Parathyroid adenoma (tissue), 2 donors: ENCODE measurements around the gene FLT3LG.

Experiments
- H2AFZ ChIP-seq: fragments of 300-600 bp; sonication (generic); one replicate; pipeline ENCODE4 v1.7.0; 2017; ENCODE audit warnings: antibody characterized with exemption, mild to moderate bottlenecking
- H3K27ac ChIP-seq: fragments of 300-600 bp; sonication (generic); one replicate; pipeline ENCODE4 v1.7.0; 2017
- H3K27me3 ChIP-seq: fragments of 300-600 bp; sonication (generic); one replicate; pipeline ENCODE4 v1.7.0; 2017; ENCODE audit warnings: low read length; ENCODE audit not compliant: control insufficient read depth, insufficient read depth
- H3K36me3 ChIP-seq: fragments of 300-600 bp; sonication (generic); one replicate; pipeline ENCODE4 v1.7.0; 2017; ENCODE audit warnings: low read length; ENCODE audit not compliant: control insufficient read depth, insufficient read depth
- H3K4me1 ChIP-seq: fragments of 300-600 bp; sonication (generic); one replicate; pipeline ENCODE4 v1.7.0; 2017; ENCODE audit warnings: control low read depth
- H3K4me2 ChIP-seq: fragments of 300-600 bp; sonication (generic); one replicate; pipeline ENCODE4 v1.7.0; 2017; ENCODE audit warnings: low read length
- H3K4me3 ChIP-seq: fragments of 300-600 bp; sonication (generic); one replicate; pipeline ENCODE4 v1.7.0; 2017; ENCODE audit warnings: low read depth, low read length
- H3K79me2 ChIP-seq: fragments of 300-600 bp; sonication (generic); one replicate; pipeline ENCODE4 v1.7.0; 2017; ENCODE audit warnings: control low read depth
- H3K9ac ChIP-seq: fragments of 300-600 bp; sonication (generic); one replicate; pipeline ENCODE4 v1.7.0; 2017; ENCODE audit warnings: mild to moderate bottlenecking
- H3K9me3 ChIP-seq: fragments of 300-600 bp; sonication (generic); one replicate; pipeline ENCODE4 v1.7.0; 2017; ENCODE audit warnings: low read length; ENCODE audit not compliant: control insufficient read depth
- TF ChIP-seq, protein P1 (sequence below): fragments of 300-600 bp; sonication (generic); IDR thresholded peaks from one replicate; pipeline ENCODE4 v1.7.0; 2017; ENCODE audit warnings: antibody characterized with exemption, mild to moderate bottlenecking
- donor health status: primary hyperparathyroidism.

Gene FLT3LG

DNA sequence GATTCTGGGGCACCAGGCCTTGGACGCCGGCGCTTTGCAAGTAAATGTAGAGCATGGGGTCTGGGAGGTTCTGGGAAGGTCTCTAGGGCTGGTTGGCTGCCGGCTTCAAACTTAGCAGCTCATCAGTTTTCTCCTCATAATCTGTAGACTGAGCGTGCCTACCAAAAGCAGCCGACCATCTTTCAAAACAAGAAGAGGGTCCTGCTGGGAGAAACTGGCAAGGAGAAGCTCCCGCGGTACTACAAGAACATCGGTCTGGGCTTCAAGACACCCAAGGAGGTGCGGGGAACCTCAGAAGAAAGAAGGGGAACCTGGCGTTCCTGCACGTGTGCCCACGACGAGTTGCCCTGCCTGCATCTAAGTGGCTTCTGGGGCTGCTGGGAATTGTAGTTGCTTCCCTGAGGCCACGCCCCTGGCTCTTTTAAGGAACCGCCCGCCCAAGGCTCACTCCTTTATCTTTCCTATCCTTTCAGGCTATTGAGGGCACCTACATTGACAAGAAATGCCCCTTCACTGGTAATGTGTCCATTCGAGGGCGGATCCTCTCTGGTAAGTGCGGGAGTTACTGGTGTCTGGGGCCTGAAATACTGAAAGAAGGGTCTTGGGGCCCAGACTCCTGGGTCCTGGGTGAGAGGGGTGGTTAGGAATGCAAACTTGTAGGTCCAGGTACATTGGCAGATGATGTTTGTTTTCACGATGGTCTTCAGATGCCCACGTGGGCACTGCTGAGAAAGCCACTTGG, 23.2 kb downstream of the FLT3LG start:
- Histone ChIP-seq H3K9me3 (no peaks in the 10 kb centered on the region), H3K36me3 (no peaks in the 10 kb centered on the region), H3K9ac (peak overlapping the region; percentile 95), H3K79me2 (no peaks in the 10 kb centered on the region), H3K4me3 (peak overlapping the region; percentile 100), H3K4me2 (peak overlapping the region; percentile 77), H2AFZ (peak overlapping the region; percentile 95), H3K4me1 (peaks cover 13% of the 10 kb centered on the region), H3K27ac (peak overlapping the region; percentile 94), H3K27me3 (no peaks in the 10 kb centered on the region)
- TF ChIP-seq, protein P1, sequence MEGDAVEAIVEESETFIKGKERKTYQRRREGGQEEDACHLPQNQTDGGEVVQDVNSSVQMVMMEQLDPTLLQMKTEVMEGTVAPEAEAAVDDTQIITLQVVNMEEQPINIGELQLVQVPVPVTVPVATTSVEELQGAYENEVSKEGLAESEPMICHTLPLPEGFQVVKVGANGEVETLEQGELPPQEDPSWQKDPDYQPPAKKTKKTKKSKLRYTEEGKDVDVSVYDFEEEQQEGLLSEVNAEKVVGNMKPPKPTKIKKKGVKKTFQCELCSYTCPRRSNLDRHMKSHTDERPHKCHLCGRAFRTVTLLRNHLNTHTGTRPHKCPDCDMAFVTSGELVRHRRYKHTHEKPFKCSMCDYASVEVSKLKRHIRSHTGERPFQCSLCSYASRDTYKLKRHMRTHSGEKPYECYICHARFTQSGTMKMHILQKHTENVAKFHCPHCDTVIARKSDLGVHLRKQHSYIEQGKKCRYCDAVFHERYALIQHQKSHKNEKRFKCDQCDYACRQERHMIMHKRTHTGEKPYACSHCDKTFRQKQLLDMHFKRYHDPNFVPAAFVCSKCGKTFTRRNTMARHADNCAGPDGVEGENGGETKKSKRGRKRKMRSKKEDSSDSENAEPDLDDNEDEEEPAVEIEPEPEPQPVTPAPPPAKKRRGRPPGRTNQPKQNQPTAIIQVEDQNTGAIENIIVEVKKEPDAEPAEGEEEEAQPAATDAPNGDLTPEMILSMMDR, result no peak

DNA sequence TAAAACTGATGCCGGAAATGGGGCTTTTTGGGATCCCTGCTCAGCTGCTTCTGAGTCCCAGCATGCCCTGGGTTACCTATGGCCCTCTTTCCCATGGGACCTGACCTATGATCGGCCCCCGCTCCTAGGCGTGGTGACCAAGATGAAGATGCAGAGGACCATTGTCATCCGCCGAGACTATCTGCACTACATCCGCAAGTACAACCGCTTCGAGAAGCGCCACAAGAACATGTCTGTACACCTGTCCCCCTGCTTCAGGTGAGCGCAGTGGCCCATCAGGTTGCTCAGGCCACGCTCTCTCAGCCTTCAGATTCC, 23.7 kb downstream of the FLT3LG start:
- peaks cover 13% of the 10 kb centered on the region for H3K4me1 ChIP-seq
- H2AFZ ChIP-seq, result no peak overlapping the region
- H3K79me2 ChIP-seq, result no peaks in the 10 kb centered on the region
- no peaks in the 10 kb centered on the region for H3K36me3 ChIP-seq
- no peaks in the 10 kb centered on the region for H3K9me3 ChIP-seq
- TF ChIP-seq, protein P1, result no peak
- peak overlapping the region; percentile 94 for H3K27ac ChIP-seq
- H3K4me2 ChIP-seq, result peak overlapping the region; percentile 77
- no peak overlapping the region for H3K9ac ChIP-seq
- no peaks in the 10 kb centered on the region for H3K27me3 ChIP-seq
- no peak overlapping the region for H3K4me3 ChIP-seq

DNA sequence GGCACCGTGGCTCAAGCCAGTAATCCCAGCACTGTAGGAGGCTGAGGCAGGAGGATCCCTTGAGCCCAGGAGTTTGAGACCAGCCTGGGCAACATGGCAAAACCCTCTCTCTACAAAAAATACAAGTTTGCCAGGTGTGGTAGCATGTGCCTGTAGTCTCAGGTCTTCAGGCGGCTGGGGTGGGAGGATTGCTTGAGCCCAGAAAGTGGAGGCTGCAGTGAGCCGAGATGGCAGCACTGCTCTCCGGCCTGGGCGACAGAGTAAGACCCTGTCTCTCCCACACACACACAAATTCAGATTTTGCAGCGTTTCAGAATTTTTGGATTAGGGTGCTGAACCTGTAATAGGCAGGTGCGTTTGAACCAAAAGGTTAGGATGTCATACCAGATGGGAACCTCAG, 24.5 kb downstream of the FLT3LG start:
- Histone ChIP-seq H3K79me2 (no peaks in the 10 kb centered on the region), H3K9me3 (no peaks in the 10 kb centered on the region), H3K4me2 (no peak overlapping the region), H3K4me3 (no peak overlapping the region), H3K36me3 (no peaks in the 10 kb centered on the region), H3K27ac (no peak overlapping the region), H3K9ac (no peak overlapping the region), H3K4me1 (peaks cover 17% of the 10 kb centered on the region), H3K27me3 (no peaks in the 10 kb centered on the region), H2AFZ (no peak overlapping the region)
- TF ChIP-seq, protein P1, result no peak

GRCh38 chr19:49499030-49499670, 25.1 kb downstream of the FLT3LG start:
- no peak overlapping the region for H3K27ac ChIP-seq
- peaks cover 17% of the 10 kb centered on the region for H3K4me1 ChIP-seq
- no peak overlapping the region for H3K4me2 ChIP-seq
- H3K9me3 ChIP-seq, result no peaks in the 10 kb centered on the region
- H3K27me3 ChIP-seq, result no peaks in the 10 kb centered on the region
- TF ChIP-seq, protein P1, result no peak
- H3K9ac ChIP-seq, result no peak overlapping the region
- H3K4me3 ChIP-seq, result no peak overlapping the region
- no peak overlapping the region for H2AFZ ChIP-seq
- H3K36me3 ChIP-seq, result no peaks in the 10 kb centered on the region
- H3K79me2 ChIP-seq, result no peaks in the 10 kb centered on the region
